ENCODE results near the gene ZP2. TPM values are rescaled to one million over a fixed set of nuclear protein-coding genes. Genes with fewer than 3 reads are reported as not detected.

The ZP2 gene
- total and polyA plus RNA-seq, 9 donors, result 0.36 to 1.1 (median 0.37) TPM; not detected in 6

DNA sequence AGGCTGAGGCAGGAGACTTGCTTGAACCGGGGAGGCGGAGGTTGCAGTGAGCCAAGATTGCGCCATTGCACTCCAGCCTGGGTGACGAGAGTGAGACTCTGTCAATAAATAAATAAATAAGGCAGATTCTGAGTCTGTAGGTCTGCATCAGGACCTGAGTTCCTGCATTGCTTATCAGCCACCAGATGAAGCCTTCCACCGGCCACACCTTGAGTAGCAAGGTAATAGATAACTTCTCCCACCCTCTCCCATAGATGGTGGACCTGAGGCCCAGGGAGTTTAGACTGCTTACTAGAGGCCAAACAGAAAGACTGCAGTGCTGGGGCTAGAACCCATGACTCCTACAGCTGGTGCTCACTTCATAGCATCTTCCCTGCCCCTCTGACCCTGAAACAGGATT, 22.1 kb downstream of the ZP2 start:
- intact Hi-C loops (cut with DNase I), result no loop called here
- DNase-seq, result no peak
- H3K4me3 ChIP-seq, result no peak overlapping the region
- 73 to 82% (median 80%) methylated on average over 5 of the region's 5 CpGs for WGBS, 3 donors
- H3K27me3 ChIP-seq, result no peaks in the 10 kb centered on the region
- TF ChIP-seq, protein P1, sequence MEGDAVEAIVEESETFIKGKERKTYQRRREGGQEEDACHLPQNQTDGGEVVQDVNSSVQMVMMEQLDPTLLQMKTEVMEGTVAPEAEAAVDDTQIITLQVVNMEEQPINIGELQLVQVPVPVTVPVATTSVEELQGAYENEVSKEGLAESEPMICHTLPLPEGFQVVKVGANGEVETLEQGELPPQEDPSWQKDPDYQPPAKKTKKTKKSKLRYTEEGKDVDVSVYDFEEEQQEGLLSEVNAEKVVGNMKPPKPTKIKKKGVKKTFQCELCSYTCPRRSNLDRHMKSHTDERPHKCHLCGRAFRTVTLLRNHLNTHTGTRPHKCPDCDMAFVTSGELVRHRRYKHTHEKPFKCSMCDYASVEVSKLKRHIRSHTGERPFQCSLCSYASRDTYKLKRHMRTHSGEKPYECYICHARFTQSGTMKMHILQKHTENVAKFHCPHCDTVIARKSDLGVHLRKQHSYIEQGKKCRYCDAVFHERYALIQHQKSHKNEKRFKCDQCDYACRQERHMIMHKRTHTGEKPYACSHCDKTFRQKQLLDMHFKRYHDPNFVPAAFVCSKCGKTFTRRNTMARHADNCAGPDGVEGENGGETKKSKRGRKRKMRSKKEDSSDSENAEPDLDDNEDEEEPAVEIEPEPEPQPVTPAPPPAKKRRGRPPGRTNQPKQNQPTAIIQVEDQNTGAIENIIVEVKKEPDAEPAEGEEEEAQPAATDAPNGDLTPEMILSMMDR (IDR thresholded peaks at IDR 0.05), result no peak
- no peak for TF ChIP-seq POLR2A (IDR thresholded peaks at IDR 0.05)
- no peak for TF ChIP-seq EP300 (IDR thresholded peaks at IDR 0.05)
- no peaks in the 10 kb centered on the region for H3K36me3 ChIP-seq
- no peak overlapping the region for H3K27ac ChIP-seq
- no peaks in the 10 kb centered on the region for H3K9me3 ChIP-seq
- H3K4me1 ChIP-seq (ENCODE audit: insufficient read depth), result peaks cover 2% of the 10 kb centered on the region

DNA sequence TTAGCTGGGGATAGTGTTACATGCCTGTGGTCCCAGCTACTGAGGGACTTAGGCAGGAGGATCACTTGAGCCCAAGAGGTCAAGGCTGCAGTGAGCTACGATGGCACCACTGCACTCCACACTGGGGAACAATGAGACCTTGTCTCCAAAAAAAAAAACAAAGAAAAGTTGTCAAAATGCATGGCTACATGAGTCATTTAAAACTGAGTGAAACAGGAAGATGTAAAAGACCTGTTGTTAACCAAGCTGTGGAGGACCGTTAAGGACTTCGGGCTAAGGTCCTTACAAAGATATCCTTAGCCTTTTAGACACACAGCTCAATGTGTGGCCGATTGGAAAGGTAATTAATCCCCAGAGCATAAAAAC, 25.1 kb downstream of the ZP2 start:
- H3K27me3 ChIP-seq, result no peaks in the 10 kb centered on the region
- intact Hi-C loops (cut with DNase I), result loop anchor here in 1 of 4 donors (2.0 kb wide), 1 partner anchor 114 kb away; no protein-coding TSS in a partner anchor
- no peak for DNase-seq
- no peak for TF ChIP-seq POLR2A (IDR thresholded peaks at IDR 0.05)
- TF ChIP-seq, protein P1 (IDR thresholded peaks at IDR 0.05), result no peak
- TF ChIP-seq EP300 (IDR thresholded peaks at IDR 0.05), result no peak
- no peaks in the 10 kb centered on the region for H3K36me3 ChIP-seq
- WGBS, 3 donors, result 63 to 74% (median 67%) methylated on average over 4 of the region's 4 CpGs
- no peak overlapping the region for H3K27ac ChIP-seq
- H3K4me3 ChIP-seq, result no peak overlapping the region
- H3K9me3 ChIP-seq, result no peaks in the 10 kb centered on the region
- H3K4me1 ChIP-seq (ENCODE audit: insufficient read depth), result peaks cover 2% of the 10 kb centered on the region

DNA sequence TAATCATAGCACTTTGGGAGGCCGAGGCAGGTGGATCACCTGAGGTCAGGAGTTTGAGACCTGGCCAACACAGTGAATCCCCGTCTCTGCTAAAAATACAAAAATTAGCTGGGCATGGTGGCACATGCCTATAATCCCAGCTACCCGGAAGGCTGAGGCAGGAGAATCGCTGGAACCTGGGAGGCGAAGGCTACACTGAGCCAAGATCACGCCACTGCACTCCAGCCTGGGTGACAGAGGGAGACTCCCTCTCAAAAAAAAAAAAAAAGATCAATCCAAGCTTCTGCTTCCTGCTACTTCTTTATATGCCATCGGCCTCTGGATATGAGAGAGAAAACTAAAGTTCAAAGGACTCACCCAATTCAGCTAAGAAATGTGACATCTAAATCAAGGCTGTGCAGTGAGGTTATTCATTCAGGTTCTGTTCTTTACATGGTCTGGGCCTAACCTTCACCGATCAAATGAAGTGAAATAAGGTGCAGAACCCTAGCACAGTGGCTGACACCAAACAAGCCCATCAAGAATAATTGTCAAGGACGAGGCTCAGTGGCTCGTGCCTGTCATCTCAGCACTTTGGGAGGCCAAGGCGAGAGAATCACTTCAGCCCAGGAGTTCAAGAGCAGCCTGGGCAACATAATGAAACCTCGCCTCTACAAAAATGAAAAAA, 25.6 kb downstream of the ZP2 start:
- Histone ChIP-seq H3K4me1 (ENCODE audit: insufficient read depth) (peaks cover 2% of the 10 kb centered on the region), H3K27me3 (no peaks in the 10 kb centered on the region), H3K9me3 (no peaks in the 10 kb centered on the region), H3K36me3 (no peaks in the 10 kb centered on the region), H3K27ac (no peak overlapping the region), H3K4me3 (no peak overlapping the region)
- TF ChIP-seq EP300 (IDR thresholded peaks at IDR 0.05) (no peak), POLR2A (IDR thresholded peaks at IDR 0.05) (no peak)
- TF ChIP-seq, protein P1 (IDR thresholded peaks at IDR 0.05), result no peak
- no peak for DNase-seq
- 87 to 89% (median 88%) methylated on average over 12 of the region's 12 CpGs for WGBS, 3 donors
- intact Hi-C loops (cut with DNase I), result loop anchor here in 1 of 4 donors (2.0 kb wide), 1 partner anchor 115 kb away; no protein-coding TSS in a partner anchor

DNA sequence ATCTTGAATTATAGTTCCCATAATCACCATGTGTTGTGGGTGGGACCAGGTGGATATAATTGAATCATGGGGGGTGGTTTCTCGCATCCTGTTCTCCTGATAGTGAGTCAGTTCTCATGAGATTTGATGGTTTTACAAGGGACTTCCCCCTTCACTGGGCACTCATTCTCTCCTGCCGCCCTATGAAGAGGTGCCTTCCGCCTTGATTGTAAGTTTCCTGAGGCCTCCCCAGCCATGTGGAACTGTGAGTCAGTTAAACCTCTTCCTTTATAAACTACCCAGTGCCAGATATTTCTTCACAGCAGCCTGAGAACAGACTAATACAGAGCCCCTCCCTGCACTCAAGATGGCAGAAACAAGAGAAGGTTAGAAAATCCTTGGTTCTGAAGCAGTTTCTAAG, 26.5 kb downstream of the ZP2 start:
- 88 to 90% (median 89%) methylated on average over 3 of the region's 3 CpGs for WGBS, 3 donors
- intact Hi-C loops (cut with DNase I), result no loop called here
- H3K36me3 ChIP-seq, result no peaks in the 10 kb centered on the region
- no peak overlapping the region for H3K4me3 ChIP-seq
- no peaks in the 10 kb centered on the region for H3K9me3 ChIP-seq
- peaks cover 2% of the 10 kb centered on the region for H3K4me1 ChIP-seq (ENCODE audit: insufficient read depth)
- DNase-seq, result no peak
- H3K27ac ChIP-seq, result no peak overlapping the region
- no peaks in the 10 kb centered on the region for H3K27me3 ChIP-seq
- TF ChIP-seq, protein P1 (IDR thresholded peaks at IDR 0.05), result no peak
- TF ChIP-seq POLR2A (IDR thresholded peaks at IDR 0.05) (no peak), EP300 (IDR thresholded peaks at IDR 0.05) (no peak)

Measured in ovary (tissue), 9 donors.